Lower leg skin (tissue), 3 donors: ENCODE measurements around the gene DYNC1I1.

Experiments
- CTCF ChIP-seq, 3 donors: fragments of 450-650 bp; IDR thresholded peaks; one replicate each; pipeline ENCODE4 v1.5.1; 2016; ENCODE audit warnings: antibody characterized with exemption in 3 of 3, mild to moderate bottlenecking in 3 of 3, moderate library complexity in 2 of 3
- POLR2A ChIP-seq, 2 donors: fragments of 450-650 bp; IDR thresholded peaks; one replicate each; pipeline ENCODE4 v1.6.1; 2016 to 2017; ENCODE audit warnings: antibody characterized with exemption in 2 of 2, mild to moderate bottlenecking in 1 of 2, moderate library complexity in 1 of 2

DNA sequence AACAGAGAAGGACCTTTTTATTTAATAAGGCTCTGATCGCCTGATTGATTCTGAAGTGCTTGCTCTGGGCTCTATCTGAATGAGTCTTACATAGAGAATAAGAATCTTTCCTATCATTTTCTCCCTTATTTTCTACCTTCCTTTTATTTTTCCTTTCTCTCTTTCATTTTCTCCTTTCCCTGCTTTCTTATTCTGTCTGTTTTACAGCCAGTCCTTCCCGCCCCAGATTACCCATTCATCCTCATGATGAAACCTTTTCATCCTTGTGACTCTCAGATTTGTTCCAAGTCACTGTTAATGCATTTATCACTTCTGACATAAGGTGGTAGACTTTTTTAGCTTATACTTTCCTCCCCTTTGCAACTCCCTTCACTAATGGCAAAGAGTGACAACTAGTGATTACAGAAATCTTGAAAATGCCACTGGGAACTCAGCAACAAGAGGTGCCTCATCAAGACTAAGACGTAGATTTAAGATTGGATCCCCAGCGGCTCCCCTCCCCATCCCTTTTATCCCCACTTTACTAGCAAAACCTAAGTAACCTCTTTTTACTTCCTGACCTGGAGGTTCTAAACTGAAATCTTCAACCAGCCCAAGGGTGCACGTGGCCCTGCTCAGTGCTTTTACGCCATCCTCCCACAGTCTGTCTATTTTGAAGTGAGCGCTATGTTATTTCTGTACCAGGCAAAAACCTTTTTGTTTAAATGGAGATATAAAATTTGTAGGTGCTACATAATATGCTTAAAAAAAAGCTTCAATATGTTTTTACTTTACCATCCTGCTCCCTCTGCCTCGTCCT is 179.8 kb downstream of the DYNC1I1 start:
- TF ChIP-seq CTCF (IDR thresholded peaks at IDR 0.05) (no peak), POLR2A (IDR thresholded peaks at IDR 0.05) (no peak)
